Adipocyte (in vitro differentiated cells): ENCODE measurements around the gene DUSP5.

Experiments used
- DNase-seq: peaks from one replicate; pipeline ENCODE4 v3.0.0-alpha.2; 2015; ENCODE audit warnings: low read depth
- H3K27me3 ChIP-seq: replicated peaks from 2 replicates; pipeline ENCODE4 v1.7.0; 2013; ENCODE audit warnings: mild to moderate bottlenecking, low read length, moderate library complexity; ENCODE audit not compliant: control insufficient read depth, insufficient read depth
- H3K36me3 ChIP-seq: 2 replicates; pipeline ENCODE4 v1.7.0; 2013; ENCODE audit warnings: low read length, mild to moderate bottlenecking, moderate library complexity; ENCODE audit not compliant: control insufficient read depth, insufficient read depth, severe bottlenecking
- H3K4me1 ChIP-seq: 2 replicates; pipeline ENCODE4 v1.7.0; 2013; ENCODE audit warnings: mild to moderate bottlenecking, low read length, moderate library complexity; ENCODE audit not compliant: control insufficient read depth, insufficient read depth
- H3K4me3 ChIP-seq: 2 replicates; pipeline ENCODE4 v1.7.0; 2013; ENCODE audit warnings: mild to moderate bottlenecking, low read length, moderate library complexity
- H3K9ac ChIP-seq: 2 replicates; pipeline ENCODE4 v1.7.0; 2013; ENCODE audit warnings: mild to moderate bottlenecking, low read length, moderate library complexity
- H3K9me3 ChIP-seq: 2 replicates; pipeline ENCODE4 v1.7.0; 2013; ENCODE audit warnings: mild to moderate bottlenecking, low read length, moderate library complexity; ENCODE audit not compliant: control insufficient read depth

Gene DUSP5

GRCh38 chr10:110497438-110498086 is at the start of gene DUSP5:
Gene DUSP5 (plus strand): TSS chr10:110497907. CDS start chr10:110498122, 215 bp downstream.
- Histone ChIP-seq H3K4me3 (peak within 1 kb of the TSS; percentile 88), H3K9ac (peak within 1 kb of the TSS; percentile 94), H3K27me3 (no peaks in the 10 kb centered on the region), H3K36me3 (no peaks in the 10 kb centered on the region), H3K4me1 (peaks cover 47% of the 10 kb centered on the region), H3K9me3 (no peaks in the 10 kb centered on the region)
- DNase-seq = peak; percentile 98

GRCh38 chr10:110448682-110449418 is 48.9 kb upstream of the DUSP5 start:
- Histone ChIP-seq H3K36me3 (no peaks in the 10 kb centered on the region), H3K4me3 (no peak overlapping the region), H3K9ac (no peak overlapping the region), H3K4me1 (peaks cover 12% of the 10 kb centered on the region), H3K9me3 (no peaks in the 10 kb centered on the region), H3K27me3 (no peaks in the 10 kb centered on the region)
- DNase-seq = no peak

GRCh38 chr10:110455446-110455845 is 42.3 kb upstream of the DUSP5 start:
- H3K9me3 ChIP-seq = no peaks in the 10 kb centered on the region
- H3K9ac ChIP-seq = no peak overlapping the region
- H3K27me3 ChIP-seq = peaks cover 3% of the 10 kb centered on the region
- H3K4me3 ChIP-seq = no peak overlapping the region
- DNase-seq = no peak
- H3K36me3 ChIP-seq = no peaks in the 10 kb centered on the region
- peaks cover 10% of the 10 kb centered on the region for H3K4me1 ChIP-seq

GRCh38 chr10:110456046-110456445 is 41.7 kb upstream of the DUSP5 start:
- no peak overlapping the region for H3K9ac ChIP-seq
- peaks cover 10% of the 10 kb centered on the region for H3K4me1 ChIP-seq
- H3K36me3 ChIP-seq = no peaks in the 10 kb centered on the region
- no peaks in the 10 kb centered on the region for H3K9me3 ChIP-seq
- no peak for DNase-seq
- peaks cover 3% of the 10 kb centered on the region for H3K27me3 ChIP-seq
- no peak overlapping the region for H3K4me3 ChIP-seq

GRCh38 chr10:110456523-110457091 is 41.1 kb upstream of the DUSP5 start:
- Histone ChIP-seq H3K9ac (no peak overlapping the region), H3K36me3 (no peaks in the 10 kb centered on the region), H3K4me3 (no peak overlapping the region), H3K4me1 (peaks cover 10% of the 10 kb centered on the region), H3K9me3 (no peaks in the 10 kb centered on the region), H3K27me3 (peaks cover 3% of the 10 kb centered on the region)
- DNase-seq = peak; percentile 27

GRCh38 chr10:110457851-110458250 is 39.9 kb upstream of the DUSP5 start:
- no peak overlapping the region for H3K9ac ChIP-seq
- DNase-seq = no peak
- no peaks in the 10 kb centered on the region for H3K36me3 ChIP-seq
- no peaks in the 10 kb centered on the region for H3K9me3 ChIP-seq
- no peak overlapping the region for H3K4me3 ChIP-seq
- H3K27me3 ChIP-seq = peaks cover 9% of the 10 kb centered on the region
- peaks cover 10% of the 10 kb centered on the region for H3K4me1 ChIP-seq

GRCh38 chr10:110458266-110458920 is 39.3 kb upstream of the DUSP5 start:
- no peak overlapping the region for H3K4me3 ChIP-seq
- DNase-seq = no peak
- H3K27me3 ChIP-seq = peaks cover 11% of the 10 kb centered on the region
- peaks cover 10% of the 10 kb centered on the region for H3K4me1 ChIP-seq
- H3K36me3 ChIP-seq = no peaks in the 10 kb centered on the region
- H3K9me3 ChIP-seq = no peaks in the 10 kb centered on the region
- no peak overlapping the region for H3K9ac ChIP-seq

GRCh38 chr10:110459600-110459999 is 38.1 kb upstream of the DUSP5 start:
- H3K9me3 ChIP-seq = no peaks in the 10 kb centered on the region
- H3K4me3 ChIP-seq = no peak overlapping the region
- H3K27me3 ChIP-seq = peaks cover 11% of the 10 kb centered on the region
- peaks cover 10% of the 10 kb centered on the region for H3K4me1 ChIP-seq
- no peak overlapping the region for H3K9ac ChIP-seq
- DNase-seq = no peak
- no peaks in the 10 kb centered on the region for H3K36me3 ChIP-seq

- DNase-seq = no peak
- Histone ChIP-seq H3K9ac (no peak overlapping the region), H3K36me3 (no peaks in the 10 kb centered on the region), H3K27me3 (peaks cover 8% of the 10 kb centered on the region), H3K4me3 (no peak overlapping the region), H3K9me3 (no peaks in the 10 kb centered on the region), H3K4me1 (peaks cover 10% of the 10 kb centered on the region)
Measured at GRCh38 chr10:110460111-110460809, 37.4 kb upstream of the DUSP5 start.

GRCh38 chr10:110461088-110461487 is 36.6 kb upstream of the DUSP5 start:
- H3K36me3 ChIP-seq = no peaks in the 10 kb centered on the region
- DNase-seq = no peak
- H3K4me1 ChIP-seq = peaks cover 7% of the 10 kb centered on the region

GRCh38 chr10:110461530-110461929 is 36.2 kb upstream of the DUSP5 start:
- no peak overlapping the region for H3K9ac ChIP-seq
- peaks cover 8% of the 10 kb centered on the region for H3K27me3 ChIP-seq
- H3K9me3 ChIP-seq = no peaks in the 10 kb centered on the region
- peaks cover 3% of the 10 kb centered on the region for H3K4me1 ChIP-seq
- no peaks in the 10 kb centered on the region for H3K36me3 ChIP-seq
- H3K4me3 ChIP-seq = no peak overlapping the region
- no peak for DNase-seq

More at GRCh38 chr10:110461088-110461487, 36.6 kb upstream of the DUSP5 start:
- no peaks in the 10 kb centered on the region for H3K9me3 ChIP-seq
- H3K4me3 ChIP-seq = no peak overlapping the region
- H3K27me3 ChIP-seq = peaks cover 8% of the 10 kb centered on the region
- no peak overlapping the region for H3K9ac ChIP-seq
